Activated CD4-positive, alpha-beta T cell treated with anti-CD3 and anti-CD28 coated beads, Interleukin-2, amount 10 ng/mL, durations not matched to agents 24 days and 14 days (primary cell): ENCODE data around the gene MPC1. TPM values are rescaled to one million over a fixed set of nuclear protein-coding genes. Genes with fewer than 3 reads are reported as not detected.

Source experiments
- DNase-seq: peaks from one replicate; pipeline ENCODE4 v3.0.0; 2022
- H3K27ac Mint-ChIP-seq: one replicate; pipeline ENCODE4 v1.8.0; 2022; ENCODE audit warnings: mild to moderate bottlenecking, mixed read lengths
- H3K27me3 Mint-ChIP-seq: one replicate; pipeline ENCODE4 v1.8.0; 2022; ENCODE audit warnings: mixed read lengths
- H3K36me3 Mint-ChIP-seq: one replicate; pipeline ENCODE4 v1.8.0; 2022; ENCODE audit warnings: low read depth, mild to moderate bottlenecking, mixed read lengths
- H3K4me1 Mint-ChIP-seq: one replicate; pipeline ENCODE4 v1.8.0; 2021; ENCODE audit warnings: mixed read lengths
- H3K4me3 Mint-ChIP-seq: one replicate; pipeline ENCODE4 v1.8.0; 2022; ENCODE audit warnings: mild to moderate bottlenecking, moderate library complexity, mixed read lengths
- H3K9me3 Mint-ChIP-seq: one replicate; pipeline ENCODE4 v1.8.0; 2021; ENCODE audit warnings: mixed read lengths
- intact Hi-C: fragments of 100-400 bp; cut with micrococcal nuclease; formaldehyde crosslinking; loops from one replicate; pipeline ENCODE4 v1.15.1; 2023
- total RNA-seq: library from RNA; stranded (reverse); gene quantifications from 2 replicates; pipeline ENCODE4 v1.2.3, GENCODE V29; 2022

MPC1 gene
- total RNA-seq, 1 donor from 2014 or later: 18.1 TPM

DNA sequence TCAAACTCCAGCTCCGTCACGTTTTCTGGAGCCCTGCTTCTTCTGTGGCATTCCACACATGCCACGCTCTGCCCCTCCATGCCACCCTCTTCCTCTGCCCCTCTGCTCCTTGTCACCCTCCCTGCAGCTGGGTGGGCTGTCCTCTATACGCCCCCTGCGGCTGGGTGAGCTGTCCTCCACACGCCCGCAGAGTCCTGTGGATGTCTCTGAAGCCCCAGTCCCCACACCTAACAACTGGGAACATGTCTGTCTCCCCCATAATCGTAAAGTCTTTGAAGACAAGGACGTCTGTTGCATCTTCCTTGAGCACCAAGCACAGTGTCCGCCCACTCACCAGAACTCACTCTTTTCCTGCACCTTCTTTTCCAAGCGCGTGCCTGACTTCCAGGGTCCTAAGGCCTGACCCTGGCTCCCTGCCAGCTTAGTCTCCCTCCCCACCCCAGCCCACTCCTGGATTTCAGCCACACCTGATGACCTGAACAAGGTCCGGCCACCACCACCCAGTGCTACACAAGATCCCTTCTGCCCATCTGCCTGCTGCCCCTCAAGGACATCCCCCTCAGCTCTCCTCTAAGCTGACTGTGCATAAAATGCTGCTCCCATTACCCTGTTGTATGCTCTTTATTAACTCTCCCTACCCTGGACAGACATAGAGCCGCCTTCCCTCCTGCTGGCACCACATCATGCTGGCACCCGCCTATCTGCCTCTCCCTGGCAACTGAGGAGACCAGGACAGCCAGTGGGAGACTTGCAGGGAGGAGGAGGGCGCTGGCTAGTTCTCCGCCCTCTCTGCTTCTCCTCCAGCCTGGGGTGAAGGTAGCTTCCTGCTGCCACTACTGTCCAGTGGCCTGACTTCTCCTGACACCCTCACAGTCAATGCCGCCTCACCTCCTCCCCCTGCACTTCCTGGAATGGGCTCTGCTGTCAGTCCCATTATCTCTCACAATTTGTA lies 63.8 kb downstream of the MPC1 start:
- Mint-ChIP-seq H3K9me3 (no peaks in the 10 kb centered on the region), H3K27ac (no peak overlapping the region), H3K27me3 (peaks cover 3% of the 10 kb centered on the region), H3K4me1 (no peaks in the 10 kb centered on the region), H3K4me3 (no peak overlapping the region), H3K36me3 (peaks cover 15% of the 10 kb centered on the region)
- intact Hi-C loops: no loop called here
- DNase-seq: no peak

DNA sequence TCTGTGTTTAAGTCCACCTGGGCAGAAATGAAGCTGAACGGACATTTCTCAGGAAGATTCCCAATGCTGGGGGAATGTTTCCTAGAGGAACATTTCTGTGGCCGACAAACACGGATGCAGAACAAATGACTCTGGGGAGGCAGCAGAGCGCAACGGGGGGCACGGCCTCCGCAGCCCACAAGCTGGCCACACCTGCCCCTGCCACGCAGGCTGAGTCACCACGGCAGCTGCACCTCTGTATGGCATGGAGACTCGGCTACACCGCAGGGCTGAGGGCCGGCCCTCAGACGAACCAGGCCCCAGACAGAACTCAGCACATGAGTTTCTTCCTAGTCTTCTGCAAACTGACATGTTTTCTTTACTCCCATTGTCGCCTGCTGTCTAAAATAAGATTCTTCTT lies 64.5 kb downstream of the MPC1 start:
- Mint-ChIP-seq H3K27ac (no peak overlapping the region), H3K9me3 (no peaks in the 10 kb centered on the region), H3K4me1 (no peaks in the 10 kb centered on the region), H3K36me3 (peaks cover 10% of the 10 kb centered on the region), H3K4me3 (no peak overlapping the region), H3K27me3 (peaks cover 3% of the 10 kb centered on the region)
- intact Hi-C loops: no loop called here
- DNase-seq: no peak

DNA sequence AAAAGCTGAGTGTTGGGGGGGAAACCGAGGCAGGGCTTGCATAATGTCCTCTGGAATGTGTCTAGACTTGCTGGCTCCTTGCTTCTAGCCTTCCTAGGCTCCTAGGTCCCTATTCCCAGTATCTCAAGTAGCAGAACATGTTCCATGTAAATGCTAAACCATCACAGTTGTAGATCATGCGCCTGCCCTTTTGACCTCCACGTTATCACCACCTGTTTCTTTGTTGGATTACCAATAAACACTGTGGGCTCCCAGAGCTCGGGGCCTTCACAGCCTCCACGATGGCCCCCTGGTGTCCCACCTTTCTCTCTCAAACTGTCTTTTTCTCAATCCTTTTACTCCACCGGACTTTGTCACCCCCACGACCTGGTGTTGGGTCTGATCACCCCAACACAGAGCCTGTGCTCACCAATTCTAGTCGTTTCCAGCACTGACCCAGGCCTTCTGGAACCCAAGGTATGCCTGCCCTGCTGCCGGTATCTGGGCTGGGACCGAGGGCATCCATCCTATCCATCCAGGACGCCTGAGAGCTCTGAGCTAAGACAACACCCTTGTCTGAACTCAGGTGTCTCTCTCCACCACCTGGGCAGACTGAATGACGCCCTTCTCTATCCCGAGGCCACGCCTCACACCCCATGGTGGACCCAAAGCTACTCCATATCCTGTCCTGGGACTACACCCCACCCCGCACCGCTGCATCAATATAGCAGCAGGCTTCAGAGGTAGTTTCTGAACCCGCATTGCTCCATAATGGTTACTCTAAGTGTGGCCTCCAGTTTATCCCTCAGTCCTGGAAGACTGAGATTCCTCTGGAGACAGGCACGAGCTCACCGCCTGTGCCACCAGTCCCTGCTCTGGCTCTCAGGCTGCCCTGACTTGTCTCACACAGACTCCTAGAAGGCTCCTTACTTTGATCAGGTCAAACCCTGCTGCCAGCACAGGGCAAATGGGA lies 65.2 kb downstream of the MPC1 start:
- no peak for DNase-seq
- no peak overlapping the region for H3K27ac Mint-ChIP-seq
- H3K4me1 Mint-ChIP-seq: no peaks in the 10 kb centered on the region
- intact Hi-C loops: no loop called here
- no peak overlapping the region for H3K4me3 Mint-ChIP-seq
- H3K27me3 Mint-ChIP-seq: peaks cover 7% of the 10 kb centered on the region
- peaks cover 9% of the 10 kb centered on the region for H3K36me3 Mint-ChIP-seq
- H3K9me3 Mint-ChIP-seq: no peaks in the 10 kb centered on the region

DNA sequence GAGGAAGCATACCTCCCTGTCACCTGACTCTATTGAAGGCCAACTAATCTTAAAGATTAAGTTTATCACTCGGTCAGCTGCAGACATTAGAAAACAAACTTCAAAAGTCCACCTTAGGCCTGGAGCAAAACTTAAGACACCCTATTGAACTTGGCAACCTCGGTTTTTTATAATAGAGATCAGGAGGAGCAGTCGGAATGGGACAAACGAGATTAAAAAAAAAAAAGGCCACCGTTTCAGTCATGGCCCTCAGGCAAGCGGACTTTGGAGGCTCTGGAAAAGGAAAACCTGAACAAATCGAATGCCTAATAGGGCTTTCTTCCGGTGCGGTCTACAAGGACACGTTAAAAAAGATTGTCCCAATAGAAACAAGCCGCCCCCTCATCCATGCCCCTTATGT lies 67.3 kb downstream of the MPC1 start:
- H3K4me3 Mint-ChIP-seq: no peak overlapping the region
- peaks cover 13% of the 10 kb centered on the region for H3K27me3 Mint-ChIP-seq
- H3K4me1 Mint-ChIP-seq: no peaks in the 10 kb centered on the region
- intact Hi-C loops: no loop called here
- no peak for DNase-seq
- H3K27ac Mint-ChIP-seq: no peak overlapping the region
- H3K9me3 Mint-ChIP-seq: no peaks in the 10 kb centered on the region
- H3K36me3 Mint-ChIP-seq: peaks cover 3% of the 10 kb centered on the region

Other genes with a start within 250 kb of the MPC1 start
- gene TBXT, start 215.1 kb downstream of the MPC1 start, total RNA-seq: not detected in 2 replicates
- not detected in 2 replicates for gene PRR18, start 74.5 kb downstream of the MPC1 start, total RNA-seq
- 56.9 and 61.2 TPM in 2 replicates for gene SFT2D1, start 40.4 kb downstream of the MPC1 start, total RNA-seq
- 0.14 and 0.30 TPM in 2 replicates for gene RAMACL, start 203.7 kb upstream of the MPC1 start, total RNA-seq
- gene RPS6KA2, start 244.3 kb upstream of the MPC1 start, total RNA-seq: 2.8 and 3.1 TPM in 2 replicates